ENCODE data around the gene CFAP210. TPM values are rescaled to one million over a fixed set of nuclear protein-coding genes. Genes with fewer than 3 reads are reported as not detected.

The CFAP210 gene
- total and polyA plus RNA-seq, 10 of the 15 experiments (the other 5 are each of a cell fraction or from before 2014, with no cell fraction given): not detected

DNA sequence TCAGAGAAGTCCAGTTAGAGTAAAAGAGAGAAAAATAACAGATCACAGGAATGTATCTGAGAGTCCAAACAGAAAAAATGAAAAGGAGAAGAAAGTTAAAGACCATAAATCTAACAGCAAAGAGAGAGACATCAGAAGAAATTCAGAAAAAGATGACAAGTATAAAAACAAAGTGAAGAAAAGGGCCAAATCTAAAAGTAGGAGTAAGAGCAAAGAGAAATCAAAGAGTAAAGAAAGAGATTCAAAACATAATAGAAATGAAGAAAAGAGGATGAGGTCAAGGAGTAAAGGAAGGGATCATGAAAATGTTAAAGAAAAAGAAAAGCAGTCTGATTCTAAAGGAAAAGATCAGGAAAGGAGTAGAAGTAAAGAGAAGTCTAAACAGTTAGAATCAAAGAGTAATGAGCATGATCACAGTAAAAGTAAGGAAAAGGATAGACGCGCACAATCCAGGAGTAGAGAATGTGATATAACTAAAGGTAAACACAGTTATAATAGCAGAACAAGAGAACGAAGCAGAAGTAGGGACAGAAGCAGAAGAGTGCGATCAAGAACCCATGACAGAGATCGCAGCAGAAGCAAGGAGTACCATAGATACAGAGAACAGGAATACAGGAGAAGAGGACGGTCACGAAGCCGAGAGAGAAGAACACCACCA is 57.6 kb downstream of the CFAP210 start:
- RAD21 ChIA-PET (ENCODE audit: unreplicated experiment): no interaction called here
- Histone ChIP-seq H3K27me3 (replicated peaks in 1 of 2; ENCODE audit: control insufficient read depth in 2 of 2, insufficient read depth in 2 of 2, low read length in 1 of 2) (no peaks in the 10 kb centered on the region), H3K9me3 (replicated peaks; ENCODE audit: control insufficient read depth, insufficient read depth, low read length) (no peaks in the 10 kb centered on the region), H3K4me2 (ENCODE audit: control insufficient read depth, insufficient read depth) (no peak overlapping the region), H3K36me3 (ENCODE audit: control insufficient read depth in 2 of 2, insufficient read depth in 2 of 2, low read length in 1 of 2) (peaks cover 0 to 33% of the 10 kb centered on the region in 2 experiments; a peak in 3 of 4 replicates), H4K20me1 (ENCODE audit: control insufficient read depth, insufficient read depth) (no peaks in the 10 kb centered on the region), H3K79me2 (ENCODE audit: control insufficient read depth, insufficient read depth, low read length) (no peaks in the 10 kb centered on the region), H3K4me1 (ENCODE audit: control insufficient read depth, insufficient read depth, low read length) (no peaks in the 10 kb centered on the region), H3K9ac (ENCODE audit: control insufficient read depth, insufficient read depth, low read length) (no peak overlapping the region), H3K27ac (ENCODE audit: control insufficient read depth, insufficient read depth) (no peak overlapping the region), H2AFZ (ENCODE audit: control insufficient read depth, low read depth, low read length) (no peak overlapping the region), H3K4me3 (no peak overlapping the region)
- no peak for ATAC-seq
- no peak for DNase-seq (ENCODE audit: low read depth, low spot score)
- BruUV-seq (replicated peaks): TSS peak; percentile 90
- intact Hi-C loops (cut with micrococcal nuclease; ENCODE audit: unreplicated experiment): no loop called here
- FAIRE-seq: no peak
- in situ Hi-C loops (cut with MboI): no loop called here
- POLR2A ChIA-PET: no interaction called here
- SMC1A ChIA-PET (ENCODE audit: uncharacterized antibody, unreplicated experiment): no interaction called here
- TF ChIP-seq RAD21 (IDR thresholded peaks at IDR 0.05; ENCODE audit: insufficient read depth, low read depth, low read length) (no peak), JUND (IDR thresholded peaks at IDR 0.05; ENCODE audit: low read depth, low read length) (no peak), TCF3 (IDR thresholded peaks at IDR 0.05; ENCODE audit: borderline replicate concordance, insufficient read depth, low read depth, low read length) (no peak), USF2 (IDR thresholded peaks at IDR 0.05; ENCODE audit: borderline replicate concordance, low read depth, low read length) (no peak), CREM (IDR thresholded peaks at IDR 0.05; ENCODE audit: low read depth) (no peak), E4F1 (IDR thresholded peaks at IDR 0.05; ENCODE audit: borderline replicate concordance, partially characterized antibody) (no peak), CEBPZ (IDR thresholded peaks at IDR 0.05; ENCODE audit: low read depth, low read length) (no peak), ASH2L (IDR thresholded peaks at IDR 0.05; ENCODE audit: borderline replicate concordance, low read depth) (no peak), BHLHE40 (IDR thresholded peaks at IDR 0.05; ENCODE audit: borderline replicate concordance in 1 of 2, low read depth in 2 of 2, low read length in 1 of 2) (no peak)
- TF ChIP-seq, protein P1, sequence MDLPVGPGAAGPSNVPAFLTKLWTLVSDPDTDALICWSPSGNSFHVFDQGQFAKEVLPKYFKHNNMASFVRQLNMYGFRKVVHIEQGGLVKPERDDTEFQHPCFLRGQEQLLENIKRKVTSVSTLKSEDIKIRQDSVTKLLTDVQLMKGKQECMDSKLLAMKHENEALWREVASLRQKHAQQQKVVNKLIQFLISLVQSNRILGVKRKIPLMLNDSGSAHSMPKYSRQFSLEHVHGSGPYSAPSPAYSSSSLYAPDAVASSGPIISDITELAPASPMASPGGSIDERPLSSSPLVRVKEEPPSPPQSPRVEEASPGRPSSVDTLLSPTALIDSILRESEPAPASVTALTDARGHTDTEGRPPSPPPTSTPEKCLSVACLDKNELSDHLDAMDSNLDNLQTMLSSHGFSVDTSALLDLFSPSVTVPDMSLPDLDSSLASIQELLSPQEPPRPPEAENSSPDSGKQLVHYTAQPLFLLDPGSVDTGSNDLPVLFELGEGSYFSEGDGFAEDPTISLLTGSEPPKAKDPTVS (IDR thresholded peaks at IDR 0.05; ENCODE audit: low read depth, low read length): no peak
- CTCF ChIA-PET: no interaction called here
- WGBS (ENCODE audit: insufficient coverage, insufficient replicate concordance, low lambda C conversion rate, missing lambda C conversion rate): 98% methylated on average over 8 of the region's 8 CpGs

Data from GM12878 (cell line).